ENCODE results near the gene FREM2.

Gene FREM2

GRCh38 chr13:38785490-38785889 lies 98.6 kb downstream of the FREM2 start:
- H3K36me3 ChIP-seq (replicated peaks), result no peaks in the 10 kb centered on the region; the same call in 1 of the 2 replicates
- in situ Hi-C loops (cut with MboI; ENCODE audit: low sequenced_read_pairs), result no loop called here

GRCh38 chr13:38787550-38787949 lies 100.7 kb downstream of the FREM2 start:
- H3K27me3 ChIP-seq (ENCODE audit: low read depth), result no peaks in the 10 kb centered on the region
- H3K9me3 ChIP-seq, result no peaks in the 10 kb centered on the region

More at GRCh38 chr13:38785490-38785889, 98.6 kb downstream of the FREM2 start:
- Histone ChIP-seq H3K27me3 (ENCODE audit: low read depth) (no peaks in the 10 kb centered on the region), H3K4me1 (peaks cover 6% of the 10 kb centered on the region), H3K9me3 (no peaks in the 10 kb centered on the region), H3K4me3 (no peak overlapping the region)
- no peak for DNase-seq (ENCODE audit: low spot score in 2 of 2)

GRCh38 chr13:38796890-38797289 lies 110.0 kb downstream of the FREM2 start:
- Histone ChIP-seq H3K36me3 (replicated peaks) (no peaks in the 10 kb centered on the region), H3K9me3 (0 out of 2 replicates have a peak, but pooled peaks cover 3% of the 10 kb centered on the region), H3K27me3 (ENCODE audit: low read depth) (no peaks in the 10 kb centered on the region), H3K4me1 (no peaks in the 10 kb centered on the region), H3K4me3 (no peak overlapping the region)
- in situ Hi-C loops (cut with MboI; ENCODE audit: low sequenced_read_pairs), result no loop called here
- DNase-seq (ENCODE audit: low spot score in 2 of 2), result no peak

More at GRCh38 chr13:38787550-38787949, 100.7 kb downstream of the FREM2 start:
- in situ Hi-C loops (cut with MboI; ENCODE audit: low sequenced_read_pairs), result no loop called here
- no peaks in the 10 kb centered on the region; the same call in 1 of the 2 replicates for H3K36me3 ChIP-seq (replicated peaks)
- H3K4me3 ChIP-seq, result no peak overlapping the region
- H3K4me1 ChIP-seq, result peaks cover 14% of the 10 kb centered on the region
- DNase-seq (ENCODE audit: low spot score in 2 of 2), result no peak

GRCh38 chr13:38803531-38803930 lies 116.7 kb downstream of the FREM2 start:
- Histone ChIP-seq H3K27me3 (ENCODE audit: low read depth) (no peaks in the 10 kb centered on the region), H3K36me3 (replicated peaks) (no peaks in the 10 kb centered on the region), H3K4me1 (no peaks in the 10 kb centered on the region; the same call in 1 of the 2 replicates), H3K9me3 (peaks cover 10% of the 10 kb centered on the region; the same call in 1 of the 2 replicates), H3K4me3 (no peak overlapping the region)
- no peak for DNase-seq (ENCODE audit: low spot score in 2 of 2)
- in situ Hi-C loops (cut with MboI; ENCODE audit: low sequenced_read_pairs), result no loop called here

- in situ Hi-C loops (cut with MboI; ENCODE audit: low sequenced_read_pairs), result no loop called here
- H3K27me3 ChIP-seq (ENCODE audit: low read depth), result no peaks in the 10 kb centered on the region
- H3K4me1 ChIP-seq, result no peaks in the 10 kb centered on the region; the same call in 1 of the 2 replicates
- no peak for DNase-seq (ENCODE audit: low spot score in 2 of 2)
- no peak overlapping the region for H3K4me3 ChIP-seq
- no peaks in the 10 kb centered on the region for H3K36me3 ChIP-seq (replicated peaks)
- peaks cover 10% of the 10 kb centered on the region; the same call in 1 of the 2 replicates for H3K9me3 ChIP-seq
Measured at GRCh38 chr13:38804061-38804460, 117.2 kb downstream of the FREM2 start.

GRCh38 chr13:38804536-38804935 lies 117.7 kb downstream of the FREM2 start:
- in situ Hi-C loops (cut with MboI; ENCODE audit: low sequenced_read_pairs), result no loop called here
- DNase-seq (ENCODE audit: low spot score in 2 of 2), result no peak

GRCh38 chr13:38814331-38814730 lies 127.5 kb downstream of the FREM2 start:
- H3K4me1 ChIP-seq, result no peaks in the 10 kb centered on the region
- no peak for DNase-seq (ENCODE audit: low spot score in 2 of 2)
- H3K9me3 ChIP-seq, result peaks cover 4% of the 10 kb centered on the region; the same call in 1 of the 2 replicates
- no peak overlapping the region for H3K4me3 ChIP-seq
- no peaks in the 10 kb centered on the region for H3K27me3 ChIP-seq (ENCODE audit: low read depth)
- in situ Hi-C loops (cut with MboI; ENCODE audit: low sequenced_read_pairs), result no loop called here
- H3K36me3 ChIP-seq (replicated peaks), result no peaks in the 10 kb centered on the region

More at GRCh38 chr13:38804536-38804935, 117.7 kb downstream of the FREM2 start:
- Histone ChIP-seq H3K36me3 (replicated peaks) (no peaks in the 10 kb centered on the region), H3K4me3 (no peak overlapping the region), H3K4me1 (no peaks in the 10 kb centered on the region; the same call in 1 of the 2 replicates), H3K27me3 (ENCODE audit: low read depth) (no peaks in the 10 kb centered on the region), H3K9me3 (peaks cover 13% of the 10 kb centered on the region)

GRCh38 chr13:38819053-38819452 lies 132.2 kb downstream of the FREM2 start:
- no peak overlapping the region for H3K4me3 ChIP-seq
- no peaks in the 10 kb centered on the region for H3K27me3 ChIP-seq (ENCODE audit: low read depth)
- no peaks in the 10 kb centered on the region for H3K36me3 ChIP-seq (replicated peaks)
- no peaks in the 10 kb centered on the region for H3K9me3 ChIP-seq
- in situ Hi-C loops (cut with MboI; ENCODE audit: low sequenced_read_pairs), result no loop called here
- peak in 1 of 2 experiments; percentile 32 for DNase-seq (ENCODE audit: low spot score in 2 of 2)
- H3K4me1 ChIP-seq, result peaks cover 13% of the 10 kb centered on the region

- in situ Hi-C loops (cut with MboI; ENCODE audit: low sequenced_read_pairs), result no loop called here
- Histone ChIP-seq H3K9me3 (no peaks in the 10 kb centered on the region), H3K36me3 (replicated peaks) (no peaks in the 10 kb centered on the region), H3K4me1 (peaks cover 13% of the 10 kb centered on the region), H3K4me3 (no peak overlapping the region), H3K27me3 (ENCODE audit: low read depth) (no peaks in the 10 kb centered on the region)
- no peak for DNase-seq (ENCODE audit: low spot score in 2 of 2)
Measured at GRCh38 chr13:38819596-38819995, 132.7 kb downstream of the FREM2 start.

- no peaks in the 10 kb centered on the region for H3K36me3 ChIP-seq (replicated peaks)
- DNase-seq (ENCODE audit: low spot score in 2 of 2), result peak; percentile 43 to 52
- no peaks in the 10 kb centered on the region for H3K27me3 ChIP-seq (ENCODE audit: low read depth)
- in situ Hi-C loops (cut with MboI; ENCODE audit: low sequenced_read_pairs), result no loop called here
- peaks cover 13% of the 10 kb centered on the region for H3K4me1 ChIP-seq
- no peak overlapping the region for H3K4me3 ChIP-seq
- no peaks in the 10 kb centered on the region for H3K9me3 ChIP-seq
Measured at GRCh38 chr13:38821770-38822551, 135.1 kb downstream of the FREM2 start.

GRCh38 chr13:38824342-38824741 lies 137.5 kb downstream of the FREM2 start:
- no peaks in the 10 kb centered on the region for H3K36me3 ChIP-seq (replicated peaks)
- no peaks in the 10 kb centered on the region for H3K9me3 ChIP-seq
- in situ Hi-C loops (cut with MboI; ENCODE audit: low sequenced_read_pairs), result no loop called here
- H3K4me3 ChIP-seq, result no peak overlapping the region
- H3K27me3 ChIP-seq (ENCODE audit: low read depth), result no peaks in the 10 kb centered on the region
- H3K4me1 ChIP-seq, result peaks cover 13% of the 10 kb centered on the region
- DNase-seq (ENCODE audit: low spot score in 2 of 2), result no peak

GRCh38 chr13:38826182-38826813 lies 139.4 kb downstream of the FREM2 start:
- Histone ChIP-seq H3K4me1 (peaks cover 12% of the 10 kb centered on the region), H3K27me3 (ENCODE audit: low read depth) (no peaks in the 10 kb centered on the region), H3K4me3 (no peak overlapping the region), H3K9me3 (no peaks in the 10 kb centered on the region), H3K36me3 (replicated peaks) (no peaks in the 10 kb centered on the region)
- no peak for DNase-seq (ENCODE audit: low spot score in 2 of 2)
- in situ Hi-C loops (cut with MboI; ENCODE audit: low sequenced_read_pairs), result no loop called here

GRCh38 chr13:38830442-38831045 lies 143.7 kb downstream of the FREM2 start:
- Histone ChIP-seq H3K4me1 (no peaks in the 10 kb centered on the region), H3K27me3 (ENCODE audit: low read depth) (no peaks in the 10 kb centered on the region), H3K36me3 (replicated peaks) (no peaks in the 10 kb centered on the region), H3K4me3 (no peak overlapping the region), H3K9me3 (no peaks in the 10 kb centered on the region)
- in situ Hi-C loops (cut with MboI; ENCODE audit: low sequenced_read_pairs), result no loop called here
- no peak for DNase-seq (ENCODE audit: low spot score in 2 of 2)

GRCh38 chr13:38844581-38844980 lies 157.7 kb downstream of the FREM2 start:
- DNase-seq (ENCODE audit: low spot score in 2 of 2), result no peak
- in situ Hi-C loops (cut with MboI; ENCODE audit: low sequenced_read_pairs), result no loop called here
- Histone ChIP-seq H3K9me3 (no peaks in the 10 kb centered on the region), H3K4me3 (no peak overlapping the region), H3K27me3 (ENCODE audit: low read depth) (no peaks in the 10 kb centered on the region), H3K36me3 (replicated peaks) (no peaks in the 10 kb centered on the region), H3K4me1 (no peaks in the 10 kb centered on the region)
